Stimulated activated naive CD4-positive, alpha-beta T cell treated with Interleukin-2 at 50 U/mL for 16 hours (primary cell): Measurements from ENCODE around the gene LIMS2.

ENCODE experiments used
- DNase-seq: peaks from one replicate; lab custom pipeline; 2025; lab: John Stamatoyannopoulos, UW

The LIMS2 gene

DNA sequence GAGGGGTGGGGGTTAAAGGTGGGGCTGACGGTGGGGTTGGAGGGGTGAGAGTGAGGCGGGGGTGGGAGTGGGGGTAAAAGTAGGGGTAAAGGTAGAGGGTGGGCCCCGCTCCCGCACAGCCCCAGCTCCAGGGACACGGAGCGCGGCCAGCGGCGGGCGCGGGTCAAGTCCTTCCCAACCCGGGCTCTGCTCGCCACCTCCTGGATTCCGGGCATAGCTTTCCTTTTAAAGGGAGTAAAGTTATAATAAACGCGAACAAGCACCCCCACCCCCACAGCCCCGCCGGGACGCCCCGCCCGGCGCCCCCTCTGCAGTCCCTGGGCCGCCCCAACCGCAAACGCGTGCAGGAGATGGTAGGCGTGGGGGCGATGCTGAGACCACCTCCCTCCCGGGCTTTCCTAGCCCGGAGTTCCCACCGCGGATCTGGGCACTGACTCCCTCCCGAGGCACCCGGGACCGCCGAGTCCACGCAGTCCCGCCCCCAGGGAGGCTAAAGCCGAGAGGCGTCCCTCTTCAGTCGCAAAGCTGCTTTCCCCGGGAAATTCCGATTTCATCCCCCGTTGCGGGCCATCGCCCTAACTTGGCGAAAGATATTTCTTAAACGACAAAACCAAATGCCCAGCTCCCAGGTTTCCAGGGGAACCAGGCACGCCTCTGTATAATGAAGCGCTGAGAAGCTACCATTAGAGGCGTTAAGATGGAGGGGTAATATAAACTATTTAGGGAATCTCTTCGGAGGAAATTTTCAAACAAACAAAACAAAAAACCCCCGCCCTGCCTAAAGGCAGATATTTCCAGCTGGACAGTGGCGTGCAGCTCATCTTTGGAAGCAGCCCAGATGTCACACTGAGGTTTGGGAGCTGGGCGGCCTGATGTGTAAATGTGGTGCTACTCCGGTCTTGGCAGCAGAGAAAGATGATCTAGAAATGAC lies at the start of gene LIMS2:
LIMS2 (minus strand) TSS at position 200 of the 931 bp plus-strand sequence. CDS start 506 bp downstream, outside the sequence.
- no peak for DNase-seq

DNA sequence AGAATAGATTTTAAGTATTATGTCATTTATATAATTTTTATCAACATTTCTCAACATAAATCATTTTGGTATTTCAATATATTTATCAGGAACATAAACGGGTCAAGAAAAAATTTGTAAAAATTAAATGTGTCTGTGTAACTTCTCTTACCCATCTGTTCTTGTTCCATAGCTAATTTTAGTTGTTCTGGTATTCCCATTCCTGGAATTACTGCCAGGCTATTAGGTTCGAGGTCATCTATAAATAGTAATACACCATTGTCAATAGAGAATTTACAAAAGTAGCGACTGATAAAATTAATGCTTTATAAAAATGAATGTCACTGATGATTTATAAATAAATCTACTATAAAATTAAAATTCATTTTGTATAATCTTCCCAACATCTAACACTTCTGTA lies 47.5 kb upstream of the LIMS2 start:
- DNase-seq: no peak

GRCh38 chr2:127721978-127722355 lies 46.6 kb upstream of the LIMS2 start:
- DNase-seq: no peak

GRCh38 chr2:127721311-127721977 lies 46.1 kb upstream of the LIMS2 start:
- no peak for DNase-seq

DNA sequence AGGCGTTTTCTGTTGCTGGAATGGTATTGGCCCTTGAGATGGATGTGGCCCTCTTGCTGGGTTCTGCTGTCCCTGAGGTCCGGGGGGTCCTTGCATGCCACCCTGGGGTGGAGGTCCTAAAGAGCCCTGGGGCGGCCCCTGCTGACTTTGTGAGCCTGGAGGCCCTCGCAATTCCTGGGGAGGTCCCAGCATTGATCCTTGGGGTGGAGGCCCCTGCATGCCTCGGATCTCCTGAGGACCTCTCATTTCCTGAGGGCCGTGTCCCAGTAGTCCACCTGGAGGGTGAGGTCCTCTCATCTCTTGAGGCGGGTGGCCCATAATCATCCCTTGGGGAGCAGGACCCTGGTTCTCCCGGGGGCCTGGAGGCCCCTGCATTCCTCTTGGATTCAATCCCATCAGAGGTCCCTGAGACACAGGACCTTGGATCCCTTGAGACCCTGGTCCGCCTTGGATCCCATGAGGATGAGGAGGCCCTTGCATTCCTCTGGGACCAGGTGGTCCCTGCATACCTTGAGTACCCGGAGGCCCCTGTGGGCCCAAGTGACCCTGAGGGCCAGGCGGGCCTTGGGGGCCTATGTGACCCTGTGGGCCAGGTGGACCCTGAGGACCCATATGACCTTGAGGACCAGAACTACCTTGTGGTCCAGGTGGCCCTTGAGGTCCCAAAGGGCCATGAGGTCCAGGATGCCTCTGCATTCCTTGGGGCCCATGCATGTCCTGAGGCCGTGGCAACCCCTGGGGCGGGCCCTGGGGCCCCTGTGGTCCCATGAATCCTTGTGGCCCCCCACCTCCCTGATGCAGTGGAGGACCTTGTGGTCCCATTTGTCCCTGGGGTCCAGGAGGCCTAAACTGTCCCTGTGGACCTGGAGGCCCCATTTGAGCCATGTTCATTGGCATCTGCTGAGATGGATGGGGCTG lies 44.2 kb upstream of the LIMS2 start:
- DNase-seq: no peak

GRCh38 chr2:127718271-127718670 lies 42.9 kb upstream of the LIMS2 start:
- DNase-seq: no peak

GRCh38 chr2:127715778-127716449 lies 40.6 kb upstream of the LIMS2 start:
- no peak for DNase-seq

DNA sequence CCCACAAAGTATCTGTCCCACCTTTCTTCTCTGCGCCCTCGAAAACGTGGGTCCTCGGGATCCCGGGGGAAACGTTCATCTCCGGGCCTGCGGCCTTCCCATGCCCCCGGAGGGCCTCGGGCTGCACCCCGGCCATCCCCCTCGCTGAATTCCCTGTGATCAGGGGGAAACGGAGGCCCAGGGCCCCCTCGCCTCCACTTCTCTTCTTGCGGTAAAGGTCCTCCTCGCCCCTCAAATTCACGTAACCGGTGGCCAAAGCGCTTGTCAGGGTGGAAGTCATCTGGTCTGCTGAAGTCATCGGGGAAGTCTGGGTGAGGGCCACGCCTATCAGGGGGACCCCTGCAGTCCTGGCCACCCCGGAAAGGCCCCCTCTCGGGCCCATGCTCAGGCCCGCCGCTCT lies 38.2 kb upstream of the LIMS2 start:
- no peak for DNase-seq

GRCh38 chr2:127712999-127713398 lies 37.7 kb upstream of the LIMS2 start:
- no peak for DNase-seq

GRCh38 chr2:127709336-127709735 lies 34.0 kb upstream of the LIMS2 start:
- no peak for DNase-seq

- no peak for DNase-seq
Measured at GRCh38 chr2:127707890-127708648, 32.7 kb upstream of the LIMS2 start.

DNA sequence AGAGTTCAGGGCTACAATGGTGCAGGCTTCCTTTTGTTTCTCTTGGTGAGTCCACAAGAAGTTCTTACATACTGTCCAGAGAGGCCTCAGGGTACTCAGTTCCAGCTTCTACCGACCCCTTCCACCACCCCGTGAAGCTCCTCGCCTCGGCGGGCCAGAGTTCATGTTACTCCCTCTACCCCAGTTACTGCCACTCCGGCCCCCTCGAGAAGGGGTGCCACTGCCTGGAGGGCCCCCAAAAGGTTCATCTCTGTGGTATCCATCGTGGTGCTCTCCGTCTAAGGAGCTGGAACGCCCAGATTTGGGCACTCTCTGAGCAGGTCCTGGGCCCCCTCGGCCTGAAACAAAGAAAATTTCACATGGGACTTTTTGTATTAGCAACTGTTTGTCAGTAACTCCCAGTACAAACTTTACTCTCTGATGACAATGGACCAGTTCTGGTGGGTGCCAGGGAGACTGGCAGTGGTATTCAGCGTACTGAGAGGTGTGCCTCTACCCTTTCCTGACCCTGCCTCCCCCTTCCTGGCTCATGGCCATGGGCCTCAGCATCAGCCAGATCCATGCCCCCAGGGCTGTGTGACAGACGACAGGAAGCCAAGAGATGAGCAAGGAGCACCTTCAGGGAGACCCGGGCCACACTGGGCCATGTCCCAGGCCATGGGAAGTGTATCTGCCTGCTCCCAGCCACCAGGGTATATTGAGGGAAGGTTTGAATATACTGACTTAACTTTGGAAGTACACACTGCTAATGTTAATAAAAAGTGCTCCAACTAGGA lies 31.1 kb upstream of the LIMS2 start:
- DNase-seq: no peak

GRCh38 chr2:127705391-127706065 lies 30.2 kb upstream of the LIMS2 start:
- no peak for DNase-seq

DNA sequence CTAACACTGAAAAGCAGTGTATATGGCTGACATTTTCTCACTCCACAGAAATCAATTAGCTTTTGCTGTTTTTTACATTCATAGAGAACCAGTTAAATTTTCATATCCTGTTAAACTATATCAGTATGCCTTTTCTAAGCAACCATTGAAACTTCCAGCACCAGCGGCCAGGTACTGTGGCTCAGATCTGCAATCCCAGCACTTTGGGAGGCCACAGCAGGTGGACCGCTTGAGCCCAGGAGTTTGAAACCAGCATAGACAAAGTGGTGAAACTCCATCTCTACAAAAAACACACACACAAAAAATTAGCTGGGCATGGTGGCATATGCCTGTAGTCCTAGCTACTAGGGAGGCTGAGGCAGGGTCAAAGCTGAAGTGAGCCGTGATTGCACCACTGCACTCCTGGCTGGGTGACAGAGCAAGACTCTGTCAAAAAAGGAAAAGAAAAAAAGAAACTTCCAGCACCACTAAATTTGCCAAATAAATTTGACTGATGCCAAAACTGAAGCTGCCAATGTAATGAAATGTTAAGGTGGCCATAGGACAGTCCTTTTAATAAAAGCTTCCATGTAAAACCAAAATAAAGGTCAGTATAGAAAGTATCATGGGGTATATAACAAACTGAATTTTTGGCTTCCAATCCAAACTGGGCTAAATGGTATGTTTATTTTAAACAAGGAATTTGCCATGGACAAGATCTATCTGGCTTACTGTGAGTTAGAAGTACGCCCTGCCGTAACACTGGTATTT lies 29.5 kb upstream of the LIMS2 start:
- DNase-seq: no peak

GRCh38 chr2:127703282-127703681 lies 28.0 kb upstream of the LIMS2 start:
- no peak for DNase-seq

GRCh38 chr2:127702395-127703009 lies 27.2 kb upstream of the LIMS2 start:
- no peak for DNase-seq

- DNase-seq: peak; percentile 79
Measured at GRCh38 chr2:127701651-127702394, 26.5 kb upstream of the LIMS2 start.
